ENCODE data around the gene CYP4F11. TPM values are rescaled to one million over a fixed set of nuclear protein-coding genes. Genes with fewer than 3 reads are reported as not detected.
"Not testable (repeated sequence)": the region's sequence is repeated elsewhere in the genome, so short reads cannot be mapped to it uniquely, and the experiment has no call there.

CYP4F11 gene
- total RNA-seq, 1 experiment from 2014 or later: not detected

- TF ChIP-seq CTCF (conservative IDR thresholded peaks at IDR 0.05): no peak
- peaks cover 5% of the 10 kb centered on the region for H3K27me3 Mint-ChIP-seq (ENCODE audit: low read depth)
- Histone ChIP-seq H2AFZ (ENCODE audit: low read length) (no peak overlapping the region), H4K5ac (ENCODE audit: insufficient read length, low read depth, low read length) (no peak overlapping the region), H3K79me1 (ENCODE audit: insufficient read depth, low read depth, low read length, poor library complexity, severe bottlenecking) (no peaks in the 10 kb centered on the region), H2AK5ac (ENCODE audit: insufficient read length, low read length) (no peak overlapping the region), H3K4ac (ENCODE audit: low read depth, low read length) (no peak overlapping the region), H2BK120ac (ENCODE audit: low read depth, low read length, poor library complexity, severe bottlenecking) (no peak overlapping the region), H3K79me2 (ENCODE audit: insufficient read depth, low read length) (no peaks in the 10 kb centered on the region), H2BK20ac (ENCODE audit: low read depth, low read length, poor library complexity, severe bottlenecking) (no peak overlapping the region), H3K9ac (ENCODE audit: extremely low read depth, insufficient read length, low read length) (no peak overlapping the region), H3K18ac (ENCODE audit: insufficient read length, low read depth, low read length) (no peak overlapping the region), H3K23ac (ENCODE audit: insufficient read length, low read depth, low read length) (no peak overlapping the region), H3K23me2 (ENCODE audit: insufficient read length, low read depth, low read length, poor library complexity, severe bottlenecking) (no peaks in the 10 kb centered on the region), H4K91ac (ENCODE audit: insufficient read length, low read depth, low read length) (no peak overlapping the region), H2BK15ac (ENCODE audit: low read depth, low read length) (no peak overlapping the region), H3K4me1 (ENCODE audit: insufficient read depth, low read length) (no peaks in the 10 kb centered on the region), H3K4me2 (ENCODE audit: insufficient read depth, insufficient read length, low read length) (no peak overlapping the region), H4K20me1 (ENCODE audit: control insufficient read depth, insufficient read depth, insufficient read length) (no peaks in the 10 kb centered on the region), H4K8ac (replicated peaks; ENCODE audit: insufficient read length, low read depth, low read length) (no peak overlapping the region), H3K56ac (ENCODE audit: insufficient read length, low read depth, low read length) (no peak overlapping the region), H3K27ac (ENCODE audit: insufficient read length, low read depth, low read length) (no peak overlapping the region), H3T11ph (ENCODE audit: low read length) (no peak overlapping the region), H3K9me3 (ENCODE audit: control insufficient read depth, low read depth, low read length) (peaks cover 46% of the 10 kb centered on the region), H2BK12ac (ENCODE audit: insufficient read length, low read depth, low read length) (no peak overlapping the region), H3K14ac (ENCODE audit: insufficient read depth, low read length) (no peak overlapping the region), H3K27me3 (ENCODE audit: insufficient read depth, low read length) (no peaks in the 10 kb centered on the region), H2BK5ac (ENCODE audit: insufficient read length, low read length) (no peak overlapping the region)
- peaks cover 0 to 24% (median 7%) of the 10 kb centered on the region in 3 experiments; a peak in 5 of 7 replicates for H3K36me3 Mint-ChIP-seq (ENCODE audit: insufficient read depth in 1 of 3, low read depth in 3 of 3)
- H3K9me3 Mint-ChIP-seq: peaks cover 84 to 91% of the 10 kb centered on the region in 2 experiments
- H3K27ac Mint-ChIP-seq: no peak overlapping the region
- no peak for DNase-seq
- H3K4me3 Mint-ChIP-seq: no peak overlapping the region
- H3K4me1 Mint-ChIP-seq: no peaks in the 10 kb centered on the region
Measured at GRCh38 chr19:15905026-15905425, 29.3 kb downstream of the CYP4F11 start.

GRCh38 chr19:15902898-15903297 is 31.4 kb downstream of the CYP4F11 start:
- not testable (repeated sequence) for H3K27me3 Mint-ChIP-seq (ENCODE audit: low read depth); H3K9ac ChIP-seq (ENCODE audit: extremely low read depth, insufficient read length, low read length); H4K20me1 ChIP-seq (ENCODE audit: control insufficient read depth, insufficient read depth, insufficient read length); H4K5ac ChIP-seq (ENCODE audit: insufficient read length, low read depth, low read length); DNase-seq; H4K91ac ChIP-seq (ENCODE audit: insufficient read length, low read depth, low read length); H3K27ac ChIP-seq (ENCODE audit: insufficient read length, low read depth, low read length); H3K27me3 ChIP-seq (ENCODE audit: insufficient read depth, low read length); H3K14ac ChIP-seq (ENCODE audit: insufficient read depth, low read length); H2AFZ ChIP-seq (ENCODE audit: low read length); H2BK5ac ChIP-seq (ENCODE audit: insufficient read length, low read length); H3K79me2 ChIP-seq (ENCODE audit: insufficient read depth, low read length); H3T11ph ChIP-seq (ENCODE audit: low read length); H4K8ac ChIP-seq (replicated peaks; ENCODE audit: insufficient read length, low read depth, low read length); H2BK15ac ChIP-seq (ENCODE audit: low read depth, low read length); H3K23ac ChIP-seq (ENCODE audit: insufficient read length, low read depth, low read length); H3K23me2 ChIP-seq (ENCODE audit: insufficient read length, low read depth, low read length, poor library complexity, severe bottlenecking); H3K4me3 Mint-ChIP-seq; H2BK20ac ChIP-seq (ENCODE audit: low read depth, low read length, poor library complexity, severe bottlenecking); H2BK12ac ChIP-seq (ENCODE audit: insufficient read length, low read depth, low read length); H3K79me1 ChIP-seq (ENCODE audit: insufficient read depth, low read depth, low read length, poor library complexity, severe bottlenecking); H3K4me1 Mint-ChIP-seq; H3K56ac ChIP-seq (ENCODE audit: insufficient read length, low read depth, low read length); H3K4me1 ChIP-seq (ENCODE audit: insufficient read depth, low read length); H3K27ac Mint-ChIP-seq; H2AK5ac ChIP-seq (ENCODE audit: insufficient read length, low read length); H2BK120ac ChIP-seq (ENCODE audit: low read depth, low read length, poor library complexity, severe bottlenecking); H3K4ac ChIP-seq (ENCODE audit: low read depth, low read length); H3K4me2 ChIP-seq (ENCODE audit: insufficient read depth, insufficient read length, low read length); H3K18ac ChIP-seq (ENCODE audit: insufficient read length, low read depth, low read length)
- peaks cover 0 to 24% (median 7%) of the 10 kb centered on the region in 3 experiments; a peak in 5 of 7 replicates for H3K36me3 Mint-ChIP-seq (ENCODE audit: insufficient read depth in 1 of 3, low read depth in 3 of 3)
- H3K9me3 ChIP-seq (ENCODE audit: control insufficient read depth, low read depth, low read length): peaks cover 54% of the 10 kb centered on the region
- H3K9me3 Mint-ChIP-seq: peaks cover 85 to 87% of the 10 kb centered on the region in 2 experiments
- no CpG with 5 or more reads among the region's 29 CpGs for WGBS (ENCODE audit: extremely low coverage, insufficient read length, low lambda C conversion rate)
